HG03575 (cell line): ENCODE results near the gene TH.

Source experiments
- ATAC-seq: cut with Tn5 transposase; IDR thresholded peaks from one replicate; pipeline ENCODE4 v1.9.1; 2021; ENCODE audit not compliant: unreplicated experiment, insufficient number of reproducible peaks, low FRiP score; ENCODE audit errors: extremely low read depth

Gene TH

GRCh38 chr11:2137202-2138067 lies 34.2 kb downstream of the TH start:
- no peak for ATAC-seq

GRCh38 chr11:2136952-2137201 lies 34.7 kb downstream of the TH start:
- ATAC-seq = no peak

GRCh38 chr11:2136209-2136951 lies 35.2 kb downstream of the TH start:
- ATAC-seq = no peak

- no peak for ATAC-seq
Measured at GRCh38 chr11:2135648-2136201, 35.9 kb downstream of the TH start.

GRCh38 chr11:2135018-2135569 lies 36.5 kb downstream of the TH start:
- no peak for ATAC-seq

GRCh38 chr11:2134022-2135010 lies 37.3 kb downstream of the TH start:
- no peak for ATAC-seq

GRCh38 chr11:2133241-2134021 lies 38.2 kb downstream of the TH start:
- ATAC-seq = no peak

GRCh38 chr11:2132874-2133240 lies 38.8 kb downstream of the TH start:
- ATAC-seq = no peak

- ATAC-seq = no peak
Measured at GRCh38 chr11:2132246-2132645, 39.4 kb downstream of the TH start.

- ATAC-seq = no peak
Measured at GRCh38 chr11:2131371-2132236, 40.0 kb downstream of the TH start.

- ATAC-seq = no peak
Measured at GRCh38 chr11:2130881-2131352, 40.7 kb downstream of the TH start.

- no peak for ATAC-seq
Measured at GRCh38 chr11:2129699-2130366, 41.8 kb downstream of the TH start.

- no peak for ATAC-seq
Measured at GRCh38 chr11:2129308-2129698, 42.3 kb downstream of the TH start.

- no peak for ATAC-seq
Measured at GRCh38 chr11:2128511-2129307, 42.9 kb downstream of the TH start.

- ATAC-seq = no peak
Measured at GRCh38 chr11:2128130-2128510, 43.5 kb downstream of the TH start.

- no peak for ATAC-seq
Measured at GRCh38 chr11:2127482-2128129, 44.0 kb downstream of the TH start.
